Natural killer cell treated with Interleukin-12 subunit alpha and Interleukin-12 subunit beta and Interleukin-15 and Interleukin-18, amount 100 ng/mL, for 72 hours (primary cell): ENCODE results near the gene SLITRK6. TPM values are rescaled to one million over a fixed set of nuclear protein-coding genes. Genes with fewer than 3 reads are reported as not detected.
"Not testable (repeated sequence)": the region's sequence is repeated elsewhere in the genome, so short reads cannot be mapped to it uniquely, and the experiment has no call there.

Source experiments
- ATAC-seq, 2 donors: fragments of 150-1000 bp; cut with Tn5 transposase in 1 of 2; sonication (Bioruptor Pico), chemical (Tn5 transposase) in 1 of 2; 2 replicates each; pipeline ENCODE4 v1.10.0; 2021
- DNase-seq: peaks from one replicate; pipeline ENCODE4 v3.0.0; 2022; ENCODE audit warnings: low spot score
- H3K27ac Mint-ChIP-seq, 2 donors: 1 replicate in 1 of 2; 2 replicates in 1 of 2; pipeline ENCODE4 v1.8.0; 2022; ENCODE audit warnings: mixed read lengths in 2 of 2, mild to moderate bottlenecking in 1 of 2, moderate library complexity in 1 of 2
- H3K27me3 Mint-ChIP-seq, 2 donors: 1 replicate in 1 of 2; 2 replicates in 1 of 2; pipeline ENCODE4 v1.8.0; 2022; ENCODE audit warnings: mixed read lengths in 2 of 2
- H3K36me3 Mint-ChIP-seq: one replicate; pipeline ENCODE4 v1.8.0; 2022; ENCODE audit warnings: mixed read lengths
- H3K4me1 Mint-ChIP-seq, 2 donors: 1 replicate in 1 of 2; 2 replicates in 1 of 2; pipeline ENCODE4 v1.8.0; 2022; ENCODE audit warnings: low read depth in 2 of 2, mixed read lengths in 2 of 2, mild to moderate bottlenecking in 1 of 2
- H3K4me3 Mint-ChIP-seq: one replicate; pipeline ENCODE4 v1.8.0; 2022; ENCODE audit warnings: mixed read lengths
- H3K9me3 Mint-ChIP-seq: 2 replicates; pipeline ENCODE4 v1.8.0; 2022; ENCODE audit warnings: mixed read lengths
- total RNA-seq, 2 donors: library from RNA; stranded (reverse); gene quantifications; one replicate each; pipeline ENCODE4 v1.2.3, GENCODE V29; 2022

The SLITRK6 gene
- total RNA-seq, 2 donors from 2014 or later, result not detected

GRCh38 chr13:85797311-85797710, 1.9 kb downstream of the SLITRK6 start:
- Mint-ChIP-seq H3K27me3 (no peaks in the 10 kb centered on the region), H3K27ac (no peak overlapping the region), H3K4me1 (no peaks in the 10 kb centered on the region), H3K36me3 (no peaks in the 10 kb centered on the region), H3K9me3 (peaks cover 10% of the 10 kb centered on the region), H3K4me3 (no peak overlapping the region)
- ATAC-seq, result no peak
- no peak for DNase-seq

- Mint-ChIP-seq H3K27me3 (no peaks in the 10 kb centered on the region), H3K9me3 (peaks cover 4% of the 10 kb centered on the region), H3K4me1 (no peaks in the 10 kb centered on the region), H3K36me3 (no peaks in the 10 kb centered on the region), H3K27ac (no peak overlapping the region), H3K4me3 (no peak overlapping the region)
- DNase-seq (no peak), ATAC-seq (no peak)
These were observed 14.0 kb downstream of the SLITRK6 start for GRCh38 chr13:85785205-85785604.

DNA sequence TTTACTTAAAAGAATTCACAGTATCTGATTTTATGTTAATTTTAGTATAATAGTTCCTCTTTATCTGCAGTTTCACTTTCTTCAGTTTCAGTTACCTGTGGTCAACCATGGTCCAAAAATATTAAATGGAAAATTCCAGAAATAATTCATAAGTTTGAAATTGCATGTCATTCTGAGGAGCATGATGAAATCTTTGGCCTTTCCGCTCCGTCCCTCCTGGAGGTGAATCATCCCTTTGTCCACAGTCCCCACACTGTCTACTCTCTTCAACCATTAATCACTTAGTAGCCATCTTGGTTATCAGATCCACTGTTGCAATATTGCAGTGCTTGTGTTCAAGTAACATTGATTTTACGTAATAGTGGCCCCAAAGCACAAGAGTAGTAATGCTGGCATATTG, 26.9 kb downstream of the SLITRK6 start:
- H3K4me3 Mint-ChIP-seq, result no peak overlapping the region
- no peaks in the 10 kb centered on the region for H3K27me3 Mint-ChIP-seq
- no peaks in the 10 kb centered on the region for H3K36me3 Mint-ChIP-seq
- H3K9me3 Mint-ChIP-seq, result peaks cover 10% of the 10 kb centered on the region
- DNase-seq (no peak), ATAC-seq (no peak)
- H3K4me1 Mint-ChIP-seq, result no peaks in the 10 kb centered on the region
- H3K27ac Mint-ChIP-seq, result no peak overlapping the region

DNA sequence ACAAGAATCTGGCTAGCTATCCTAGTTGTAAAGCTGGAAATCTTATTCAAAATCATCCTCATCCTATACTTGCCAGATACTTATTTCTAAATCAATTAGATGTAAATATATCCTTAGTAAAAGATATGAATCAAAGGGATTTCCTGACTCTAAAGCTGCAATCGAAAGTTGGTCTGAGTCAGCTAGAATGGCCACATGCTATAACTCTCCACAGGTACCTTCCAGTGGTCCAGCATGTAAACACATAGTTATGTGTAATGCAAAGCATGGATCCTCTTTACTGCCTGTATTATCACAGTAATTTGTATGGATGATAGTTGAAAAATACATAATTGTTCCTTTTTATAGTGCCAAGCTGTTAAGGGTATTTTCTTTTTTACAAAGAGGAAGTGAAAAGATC, 27.4 kb downstream of the SLITRK6 start:
- H3K4me3 Mint-ChIP-seq, result no peak overlapping the region
- H3K9me3 Mint-ChIP-seq, result peaks cover 10% of the 10 kb centered on the region
- ATAC-seq, result no peak
- DNase-seq, result no peak
- H3K27me3 Mint-ChIP-seq, result no peaks in the 10 kb centered on the region
- H3K36me3 Mint-ChIP-seq, result no peaks in the 10 kb centered on the region
- H3K27ac Mint-ChIP-seq, result no peak overlapping the region
- no peaks in the 10 kb centered on the region for H3K4me1 Mint-ChIP-seq

- H3K4me3 Mint-ChIP-seq, result no peak overlapping the region
- peaks cover 8% of the 10 kb centered on the region for H3K9me3 Mint-ChIP-seq
- H3K4me1 Mint-ChIP-seq, result no peaks in the 10 kb centered on the region
- ATAC-seq (no peak), DNase-seq (no peak)
- no peaks in the 10 kb centered on the region for H3K27me3 Mint-ChIP-seq
- no peak overlapping the region for H3K27ac Mint-ChIP-seq
- H3K36me3 Mint-ChIP-seq, result no peaks in the 10 kb centered on the region
These were observed 30.3 kb downstream of the SLITRK6 start for GRCh38 chr13:85768946-85769345.

DNA sequence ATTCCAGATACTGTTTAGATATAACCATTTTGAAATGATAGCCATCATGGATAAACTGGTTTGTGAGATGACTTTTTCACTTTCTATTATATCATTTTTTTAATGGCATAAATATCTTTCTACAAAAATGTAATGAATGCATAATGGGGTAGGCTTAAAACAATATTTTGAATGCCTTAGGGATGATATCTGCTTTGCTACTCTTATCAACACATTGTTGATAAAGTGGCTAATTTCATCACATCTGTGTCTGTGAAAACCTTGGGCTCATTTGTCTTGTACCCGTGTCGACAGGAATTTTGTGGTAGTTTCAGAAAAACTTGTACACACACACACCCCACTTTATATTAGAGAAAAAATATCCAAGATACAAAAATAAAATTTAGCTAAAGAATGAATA, 44.1 kb downstream of the SLITRK6 start:
- no peaks in the 10 kb centered on the region for H3K27me3 Mint-ChIP-seq
- peaks cover 3% of the 10 kb centered on the region for H3K9me3 Mint-ChIP-seq
- H3K4me3 Mint-ChIP-seq, result no peak overlapping the region
- no peaks in the 10 kb centered on the region for H3K36me3 Mint-ChIP-seq
- DNase-seq, result no peak
- H3K4me1 Mint-ChIP-seq, result no peaks in the 10 kb centered on the region
- H3K27ac Mint-ChIP-seq, result no peak overlapping the region
- no peak for ATAC-seq

- peaks cover 24% of the 10 kb centered on the region for H3K9me3 Mint-ChIP-seq
- not testable (repeated sequence) for H3K27ac Mint-ChIP-seq, ATAC-seq, DNase-seq, H3K4me1 Mint-ChIP-seq, H3K4me3 Mint-ChIP-seq, H3K27me3 Mint-ChIP-seq, H3K36me3 Mint-ChIP-seq
These were observed 55.9 kb downstream of the SLITRK6 start for GRCh38 chr13:85743201-85743770.
